ENCODE results near the gene SORCS3.

Gene SORCS3

DNA sequence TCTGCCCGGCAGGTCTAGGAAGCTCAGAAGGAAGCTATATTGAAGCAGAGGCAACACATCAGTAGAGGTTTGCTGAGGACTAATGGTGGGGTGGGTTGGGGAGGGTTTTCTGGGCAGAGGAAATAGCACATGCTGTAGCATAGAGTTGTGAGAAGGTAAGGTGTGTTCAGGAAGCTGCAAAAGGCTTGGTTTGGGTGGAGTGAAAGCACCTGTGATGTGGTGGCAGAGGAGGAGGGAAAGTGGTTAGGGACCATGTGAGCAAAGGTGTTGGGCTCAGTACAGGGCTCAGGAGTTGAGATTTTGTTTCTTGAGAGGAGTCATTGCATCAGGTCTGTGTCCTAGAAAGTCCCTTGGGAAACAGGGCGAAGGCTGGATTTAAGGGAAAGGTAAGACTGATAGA, 294.6 kb downstream of the SORCS3 start:
- no peaks in the 10 kb centered on the region for H3K79me2 ChIP-seq (ENCODE audit: insufficient read depth, low read length)
- H3K27ac ChIP-seq (ENCODE audit: low read length) = no peak overlapping the region
- H3K4me3 ChIP-seq (ENCODE audit: low read depth in 1 of 2, low read length in 2 of 2) = no peak overlapping the region
- H3K4me2 ChIP-seq (ENCODE audit: insufficient read depth, low read length) = no peak overlapping the region
- no peaks in the 10 kb centered on the region for H3K27me3 ChIP-seq (ENCODE audit: insufficient read depth, low read length, poor library complexity)
- no peaks in the 10 kb centered on the region for H4K20me1 ChIP-seq (ENCODE audit: insufficient read depth, low read length)
- no peak for TF ChIP-seq EZH2 (IDR thresholded peaks at IDR 0.05; ENCODE audit: borderline replicate concordance, low read depth, low read length, severe bottlenecking)
- TF ChIP-seq, protein P1, sequence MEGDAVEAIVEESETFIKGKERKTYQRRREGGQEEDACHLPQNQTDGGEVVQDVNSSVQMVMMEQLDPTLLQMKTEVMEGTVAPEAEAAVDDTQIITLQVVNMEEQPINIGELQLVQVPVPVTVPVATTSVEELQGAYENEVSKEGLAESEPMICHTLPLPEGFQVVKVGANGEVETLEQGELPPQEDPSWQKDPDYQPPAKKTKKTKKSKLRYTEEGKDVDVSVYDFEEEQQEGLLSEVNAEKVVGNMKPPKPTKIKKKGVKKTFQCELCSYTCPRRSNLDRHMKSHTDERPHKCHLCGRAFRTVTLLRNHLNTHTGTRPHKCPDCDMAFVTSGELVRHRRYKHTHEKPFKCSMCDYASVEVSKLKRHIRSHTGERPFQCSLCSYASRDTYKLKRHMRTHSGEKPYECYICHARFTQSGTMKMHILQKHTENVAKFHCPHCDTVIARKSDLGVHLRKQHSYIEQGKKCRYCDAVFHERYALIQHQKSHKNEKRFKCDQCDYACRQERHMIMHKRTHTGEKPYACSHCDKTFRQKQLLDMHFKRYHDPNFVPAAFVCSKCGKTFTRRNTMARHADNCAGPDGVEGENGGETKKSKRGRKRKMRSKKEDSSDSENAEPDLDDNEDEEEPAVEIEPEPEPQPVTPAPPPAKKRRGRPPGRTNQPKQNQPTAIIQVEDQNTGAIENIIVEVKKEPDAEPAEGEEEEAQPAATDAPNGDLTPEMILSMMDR (IDR thresholded peaks at IDR 0.05; ENCODE audit: borderline replicate concordance, extremely low read depth, low read length, poor library complexity, severe bottlenecking) = no peak
- no peak overlapping the region for H2AFZ ChIP-seq (ENCODE audit: low read depth, low read length)
- DNase-seq (no peak), ATAC-seq (ENCODE audit: insufficient read depth, low read depth) (no peak)
- no peaks in the 10 kb centered on the region for H3K36me3 ChIP-seq (ENCODE audit: insufficient read depth, low read length)
- H3K9ac ChIP-seq (ENCODE audit: low read depth, low read length) = no peak overlapping the region
- no peaks in the 10 kb centered on the region for H3K9me3 ChIP-seq (ENCODE audit: insufficient read depth, low read length, severe bottlenecking)
- H3K4me1 ChIP-seq (ENCODE audit: insufficient read depth, low read length) = no peaks in the 10 kb centered on the region

DNA sequence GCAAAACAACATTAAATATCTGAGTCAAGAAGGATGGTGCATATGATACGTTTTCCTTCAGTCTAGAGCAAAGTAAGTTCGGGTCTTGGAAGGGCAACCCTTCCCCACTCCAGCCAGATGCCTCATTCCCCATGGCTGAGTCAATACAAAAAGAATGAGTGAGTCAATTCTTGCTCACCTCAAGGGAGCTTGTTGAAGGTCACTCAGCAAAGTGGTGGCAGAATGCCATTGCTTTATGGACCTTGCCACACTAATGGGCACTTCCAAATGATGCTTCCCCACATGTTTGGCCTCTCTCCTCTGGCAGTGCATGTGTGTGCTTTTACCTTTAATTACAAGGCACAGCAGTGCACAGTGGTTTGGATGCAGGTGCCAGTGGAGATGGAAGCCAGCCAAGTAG, 296.5 kb downstream of the SORCS3 start:
- H3K4me2 ChIP-seq (ENCODE audit: insufficient read depth, low read length) = no peak overlapping the region

DNA sequence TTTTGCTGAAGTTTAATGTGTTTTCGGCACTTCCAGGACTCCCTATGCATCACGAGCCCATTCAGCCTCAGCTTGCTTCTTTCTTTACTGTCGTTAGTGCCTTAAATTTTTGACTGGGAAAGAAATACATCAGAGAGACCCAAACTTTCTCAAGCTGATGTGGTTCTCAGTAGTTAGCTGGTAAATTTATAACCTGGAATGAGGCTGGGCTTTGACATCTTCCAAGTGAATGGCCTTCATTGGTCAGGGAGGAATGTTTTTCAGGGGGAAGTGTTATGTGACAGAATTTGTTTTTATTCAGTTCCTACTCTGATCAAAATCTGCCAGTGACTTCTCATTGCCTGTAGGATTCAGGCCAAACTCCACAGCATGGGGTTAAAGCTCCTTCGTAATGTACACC, 296.9 kb downstream of the SORCS3 start:
- no peak overlapping the region for H2AFZ ChIP-seq (ENCODE audit: low read depth, low read length)
- no peak overlapping the region for H3K4me2 ChIP-seq (ENCODE audit: insufficient read depth, low read length)
- ATAC-seq (ENCODE audit: insufficient read depth, low read depth) = no peak
- DNase-seq = no peak
- no peak overlapping the region for H3K27ac ChIP-seq (ENCODE audit: low read length)
- H4K20me1 ChIP-seq (ENCODE audit: insufficient read depth, low read length) = no peaks in the 10 kb centered on the region
- no peaks in the 10 kb centered on the region for H3K27me3 ChIP-seq (ENCODE audit: insufficient read depth, low read length, poor library complexity)
- H3K79me2 ChIP-seq (ENCODE audit: insufficient read depth, low read length) = no peaks in the 10 kb centered on the region
- no peaks in the 10 kb centered on the region for H3K9me3 ChIP-seq (ENCODE audit: insufficient read depth, low read length, severe bottlenecking)
- H3K9ac ChIP-seq (ENCODE audit: low read depth, low read length) = no peak overlapping the region
- H3K4me1 ChIP-seq (ENCODE audit: insufficient read depth, low read length) = no peaks in the 10 kb centered on the region
- TF ChIP-seq, protein P1 (IDR thresholded peaks at IDR 0.05; ENCODE audit: borderline replicate concordance, extremely low read depth, low read length, poor library complexity, severe bottlenecking) = no peak
- TF ChIP-seq EZH2 (IDR thresholded peaks at IDR 0.05; ENCODE audit: borderline replicate concordance, low read depth, low read length, severe bottlenecking) = no peak
- H3K36me3 ChIP-seq (ENCODE audit: insufficient read depth, low read length) = no peaks in the 10 kb centered on the region
- no peak overlapping the region for H3K4me3 ChIP-seq (ENCODE audit: low read depth in 1 of 2, low read length in 2 of 2)

More for the DNA sequence above, 296.5 kb downstream of the SORCS3 start:
- no peak overlapping the region for H3K27ac ChIP-seq (ENCODE audit: low read length)
- H3K27me3 ChIP-seq (ENCODE audit: insufficient read depth, low read length, poor library complexity) = no peaks in the 10 kb centered on the region
- H2AFZ ChIP-seq (ENCODE audit: low read depth, low read length) = no peak overlapping the region
- H3K4me3 ChIP-seq (ENCODE audit: low read depth in 1 of 2, low read length in 2 of 2) = no peak overlapping the region
- H3K9ac ChIP-seq (ENCODE audit: low read depth, low read length) = no peak overlapping the region
- DNase-seq = no peak
- no peak for TF ChIP-seq EZH2 (IDR thresholded peaks at IDR 0.05; ENCODE audit: borderline replicate concordance, low read depth, low read length, severe bottlenecking)
- TF ChIP-seq, protein P1 (IDR thresholded peaks at IDR 0.05; ENCODE audit: borderline replicate concordance, extremely low read depth, low read length, poor library complexity, severe bottlenecking) = no peak
- no peaks in the 10 kb centered on the region for H3K79me2 ChIP-seq (ENCODE audit: insufficient read depth, low read length)
- H3K36me3 ChIP-seq (ENCODE audit: insufficient read depth, low read length) = no peaks in the 10 kb centered on the region
- no peak for ATAC-seq (ENCODE audit: insufficient read depth, low read depth)
- no peaks in the 10 kb centered on the region for H3K9me3 ChIP-seq (ENCODE audit: insufficient read depth, low read length, severe bottlenecking)
- no peaks in the 10 kb centered on the region for H4K20me1 ChIP-seq (ENCODE audit: insufficient read depth, low read length)
- no peaks in the 10 kb centered on the region for H3K4me1 ChIP-seq (ENCODE audit: insufficient read depth, low read length)

DNA sequence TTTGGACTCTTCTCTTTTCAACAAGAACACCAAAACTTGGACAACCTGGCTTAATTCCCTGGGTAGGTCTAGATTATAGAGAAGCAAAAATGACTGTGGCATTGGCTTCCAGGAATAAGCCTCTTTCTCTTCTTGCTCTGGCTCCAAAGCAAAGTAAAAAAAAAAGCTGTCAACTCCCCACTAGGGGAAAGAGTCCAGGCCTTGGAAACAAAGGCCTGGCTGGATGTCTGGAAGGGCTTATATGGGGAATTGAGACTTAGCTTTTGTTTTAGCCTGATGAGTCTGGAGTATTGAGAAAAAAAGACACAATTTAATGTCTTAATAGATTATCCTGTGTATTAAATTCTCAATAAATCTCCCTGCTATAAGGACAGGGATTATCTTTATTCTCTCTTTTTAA, 300.6 kb downstream of the SORCS3 start:
- no peaks in the 10 kb centered on the region for H4K20me1 ChIP-seq (ENCODE audit: insufficient read depth, low read length)
- H3K27ac ChIP-seq (ENCODE audit: low read length) = no peak overlapping the region
- H3K36me3 ChIP-seq (ENCODE audit: insufficient read depth, low read length) = no peaks in the 10 kb centered on the region
- no peaks in the 10 kb centered on the region for H3K9me3 ChIP-seq (ENCODE audit: insufficient read depth, low read length, severe bottlenecking)
- H3K4me2 ChIP-seq (ENCODE audit: insufficient read depth, low read length) = no peak overlapping the region
- no peak for ATAC-seq (ENCODE audit: insufficient read depth, low read depth)
- no peak overlapping the region for H3K9ac ChIP-seq (ENCODE audit: low read depth, low read length)
- H3K4me3 ChIP-seq (ENCODE audit: low read depth in 1 of 2, low read length in 2 of 2) = no peak overlapping the region
- no peak for TF ChIP-seq EZH2 (IDR thresholded peaks at IDR 0.05; ENCODE audit: borderline replicate concordance, low read depth, low read length, severe bottlenecking)
- TF ChIP-seq, protein P1 (IDR thresholded peaks at IDR 0.05; ENCODE audit: borderline replicate concordance, extremely low read depth, low read length, poor library complexity, severe bottlenecking) = no peak
- H3K27me3 ChIP-seq (ENCODE audit: insufficient read depth, low read length, poor library complexity) = no peaks in the 10 kb centered on the region
- H3K79me2 ChIP-seq (ENCODE audit: insufficient read depth, low read length) = no peaks in the 10 kb centered on the region
- H2AFZ ChIP-seq (ENCODE audit: low read depth, low read length) = no peak overlapping the region
- H3K4me1 ChIP-seq (ENCODE audit: insufficient read depth, low read length) = no peaks in the 10 kb centered on the region
- DNase-seq = no peak
